ENCODE results near the gene ENTPD2.
A peak's percentile ranks its signal among the peaks of the same experiment; 100 is the strongest.

Gene ENTPD2

DNA sequence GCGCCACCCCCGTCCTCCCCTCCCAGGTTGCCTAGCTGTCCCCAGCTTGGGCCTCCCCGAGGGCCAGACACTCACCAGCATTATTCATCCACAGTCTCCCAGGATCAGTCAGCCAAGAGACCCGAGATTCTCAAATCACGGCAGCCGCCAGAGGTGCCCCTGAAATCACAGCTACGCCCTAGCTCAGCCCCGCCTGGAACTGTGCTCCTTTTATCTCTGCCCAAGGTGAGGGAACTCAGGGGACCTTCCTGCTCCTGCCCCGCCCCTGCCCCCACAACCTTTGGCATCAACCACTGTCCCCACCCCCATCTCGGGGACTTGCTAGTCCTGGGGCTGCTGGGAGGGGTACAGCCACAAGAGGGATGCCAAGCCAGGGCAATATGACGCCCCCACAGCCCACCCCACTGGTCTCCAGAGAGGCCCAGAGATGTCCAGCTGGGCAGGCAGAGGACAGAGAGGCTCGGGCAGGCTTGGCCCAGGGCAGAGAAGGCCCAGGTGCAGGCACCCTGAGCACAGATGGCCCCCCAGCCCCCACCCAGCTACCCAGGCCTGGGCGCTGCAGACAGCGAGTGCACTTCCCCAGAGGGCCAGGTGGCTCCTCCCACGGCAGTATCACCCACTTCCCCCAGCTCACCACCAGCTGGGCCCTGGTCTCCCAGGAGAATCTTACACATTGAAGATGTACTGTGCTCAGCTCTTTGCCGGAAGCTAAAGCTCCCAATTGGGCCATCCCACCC is 21.8 kb downstream of the ENTPD2 start, which contains the start of gene FUT7:
Gene FUT7, minus strand, starts transcription at position 185 of the 737 bp plus-strand sequence. Its CDS starts 97 bp downstream, at position 88.
- no peak within 1 kb of the TSS for H3K4me3 ChIP-seq (ENCODE audit: low read depth, low read length)

DNA sequence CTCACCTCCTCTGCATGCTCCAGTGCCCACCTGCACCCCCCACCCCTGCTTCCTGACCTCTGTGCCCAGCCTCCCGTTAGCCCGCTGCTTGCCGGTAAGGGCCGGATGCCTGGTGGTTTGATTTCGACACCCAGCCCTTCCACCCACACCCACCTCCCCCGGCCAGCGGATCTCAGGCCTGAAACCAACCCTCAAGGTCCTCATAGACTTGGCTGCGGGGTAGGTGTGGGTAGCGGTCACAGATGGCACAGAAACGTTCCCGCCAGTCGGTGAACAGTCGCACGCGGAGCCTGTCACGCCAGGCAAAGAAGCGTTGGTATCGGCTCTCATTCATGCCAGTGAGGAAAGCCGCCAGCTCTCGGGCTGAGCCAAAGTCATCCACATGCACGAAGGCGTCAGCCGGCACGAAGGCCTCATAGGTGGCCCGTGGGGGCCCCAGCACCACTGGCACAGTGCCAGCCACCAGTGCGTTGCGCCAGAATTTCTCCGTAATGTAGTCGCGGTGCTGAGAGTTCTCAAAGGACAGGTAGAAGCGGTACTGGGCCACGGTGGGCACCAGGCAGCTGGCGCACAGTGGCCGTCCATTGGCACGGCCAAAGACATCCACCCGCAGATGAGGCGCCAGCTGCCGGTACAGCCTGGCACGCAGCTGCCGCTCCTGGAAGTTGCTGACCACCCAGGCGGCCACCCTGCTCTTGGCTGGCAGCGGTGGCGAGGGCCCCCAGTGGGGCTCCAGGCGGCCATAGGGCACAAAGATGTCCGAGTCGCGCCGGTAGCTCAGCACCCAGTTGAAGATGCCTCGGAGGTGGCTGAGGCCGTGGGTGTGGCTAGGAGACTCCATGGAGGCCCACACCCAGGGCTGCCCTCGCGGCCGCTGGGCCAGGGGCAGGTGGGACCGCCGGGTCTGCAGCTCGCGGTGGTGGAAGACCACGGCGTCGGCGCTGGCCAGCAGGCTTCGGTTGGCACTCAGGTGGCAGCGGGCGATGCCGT is 23.0 kb downstream of the ENTPD2 start:
- H3K36me3 ChIP-seq (ENCODE audit: control insufficient read depth, insufficient read depth, low read length) = no peaks in the 10 kb centered on the region
- peaks cover 5% of the 10 kb centered on the region; the same call in 1 of the 2 replicates for H3K4me1 ChIP-seq (ENCODE audit: control insufficient read depth, insufficient read depth, low read length)
- peaks cover 31% of the 10 kb centered on the region for H3K27me3 ChIP-seq (ENCODE audit: control insufficient read depth, insufficient read depth, low read length)
- no peak overlapping the region for H3K27ac ChIP-seq (ENCODE audit: low read depth, low read length)
- H3K9ac ChIP-seq (ENCODE audit: low read length) = no peak overlapping the region
- no peaks in the 10 kb centered on the region for H3K9me3 ChIP-seq (ENCODE audit: control insufficient read depth, insufficient read depth, low read depth, low read length)
- no peak overlapping the region for H3K4me3 ChIP-seq (ENCODE audit: low read depth, low read length)

More for the DNA sequence above, 21.8 kb downstream of the ENTPD2 start, which contains the start of gene FUT7:
- Histone ChIP-seq H3K27me3 (ENCODE audit: control insufficient read depth, insufficient read depth, low read length) (peaks cover 24% of the 10 kb centered on the region), H3K36me3 (ENCODE audit: control insufficient read depth, insufficient read depth, low read length) (no peaks in the 10 kb centered on the region), H3K27ac (ENCODE audit: low read depth, low read length) (no peak within 1 kb of the TSS), H3K9ac (ENCODE audit: low read length) (no peak within 1 kb of the TSS), H3K4me1 (ENCODE audit: control insufficient read depth, insufficient read depth, low read length) (peaks cover 5% of the 10 kb centered on the region; the same call in 1 of the 2 replicates), H3K9me3 (ENCODE audit: control insufficient read depth, insufficient read depth, low read depth, low read length) (no peaks in the 10 kb centered on the region)

DNA sequence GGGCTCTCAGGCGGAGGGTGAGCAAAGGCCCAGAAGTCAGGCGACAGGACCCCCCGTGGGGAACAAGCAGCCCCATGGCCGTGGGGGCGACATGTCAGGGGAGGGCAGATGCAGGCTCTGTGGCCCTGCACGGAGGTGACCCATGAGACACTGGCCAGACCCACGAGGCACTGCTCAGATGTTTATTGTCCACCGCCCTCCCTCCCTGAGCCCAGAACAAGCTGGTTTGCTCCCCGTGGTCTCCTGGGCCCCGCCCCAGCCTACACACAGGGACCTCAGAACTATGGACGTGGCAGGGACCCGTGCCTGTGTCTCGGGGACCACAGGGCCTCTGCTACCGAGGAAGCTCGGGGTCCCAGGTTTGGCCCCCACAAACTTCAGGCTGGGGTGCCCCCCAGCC is 23.9 kb downstream of the ENTPD2 start:
- Histone ChIP-seq H3K4me1 (ENCODE audit: control insufficient read depth, insufficient read depth, low read length) (peaks cover 5% of the 10 kb centered on the region; the same call in 1 of the 2 replicates), H3K27ac (ENCODE audit: low read depth, low read length) (no peak overlapping the region), H3K9me3 (ENCODE audit: control insufficient read depth, insufficient read depth, low read depth, low read length) (no peaks in the 10 kb centered on the region), H3K9ac (ENCODE audit: low read length) (no peak overlapping the region), H3K27me3 (ENCODE audit: control insufficient read depth, insufficient read depth, low read length) (peaks cover 30% of the 10 kb centered on the region), H3K4me3 (ENCODE audit: low read depth, low read length) (no peak overlapping the region), H3K36me3 (ENCODE audit: control insufficient read depth, insufficient read depth, low read length) (no peaks in the 10 kb centered on the region)

DNA sequence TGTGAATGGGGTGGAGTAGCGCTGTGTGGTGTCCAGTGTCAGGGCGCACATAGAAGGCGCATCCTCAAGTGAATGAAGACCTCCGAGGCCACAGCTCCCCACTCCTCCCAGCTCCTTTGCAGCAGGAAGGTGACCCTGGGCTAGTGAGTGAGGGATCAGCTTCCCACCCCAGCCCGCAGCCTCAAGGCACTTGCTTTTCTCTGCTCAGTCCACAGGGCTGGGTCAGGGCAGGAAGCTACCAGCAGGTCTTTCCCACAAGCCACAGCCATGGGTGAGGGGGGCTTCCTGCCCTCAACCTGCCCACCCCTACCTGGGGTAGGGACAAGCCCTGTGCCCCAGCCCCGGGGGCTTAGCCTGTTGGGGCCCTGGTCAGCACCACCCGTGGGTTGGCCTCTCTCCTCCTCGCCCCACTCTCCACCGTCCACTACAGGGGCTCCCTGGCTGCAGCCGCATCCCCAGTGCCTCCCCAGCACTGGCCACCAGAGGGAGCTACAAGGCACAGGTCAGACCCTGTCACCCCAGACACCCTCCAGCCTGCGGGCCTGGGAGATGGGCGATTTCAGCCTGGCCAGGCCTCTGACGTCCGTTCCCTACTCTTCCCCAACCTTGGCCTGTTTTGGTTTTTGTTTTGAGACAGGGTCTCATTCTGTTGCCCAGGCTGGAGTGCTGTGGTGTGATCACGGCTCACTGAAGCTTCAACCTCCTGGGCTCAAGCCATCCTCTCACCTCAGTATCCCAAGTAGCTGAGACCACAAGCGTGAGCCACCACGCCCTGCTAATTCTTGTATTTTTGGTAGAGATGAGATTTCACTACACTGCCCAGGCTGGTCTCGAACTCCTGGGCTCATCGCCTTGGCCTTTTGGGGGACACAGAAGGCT is 24.6 kb downstream of the ENTPD2 start:
- Histone ChIP-seq H3K9ac (ENCODE audit: low read length) (no peak overlapping the region), H3K9me3 (ENCODE audit: control insufficient read depth, insufficient read depth, low read depth, low read length) (no peaks in the 10 kb centered on the region), H3K27me3 (ENCODE audit: control insufficient read depth, insufficient read depth, low read length) (peaks cover 24% of the 10 kb centered on the region), H3K27ac (ENCODE audit: low read depth, low read length) (no peak overlapping the region), H3K4me1 (ENCODE audit: control insufficient read depth, insufficient read depth, low read length) (peaks cover 5% of the 10 kb centered on the region; the same call in 1 of the 2 replicates), H3K4me3 (ENCODE audit: low read depth, low read length) (peak overlapping the region; percentile 69), H3K36me3 (ENCODE audit: control insufficient read depth, insufficient read depth, low read length) (no peaks in the 10 kb centered on the region)

DNA sequence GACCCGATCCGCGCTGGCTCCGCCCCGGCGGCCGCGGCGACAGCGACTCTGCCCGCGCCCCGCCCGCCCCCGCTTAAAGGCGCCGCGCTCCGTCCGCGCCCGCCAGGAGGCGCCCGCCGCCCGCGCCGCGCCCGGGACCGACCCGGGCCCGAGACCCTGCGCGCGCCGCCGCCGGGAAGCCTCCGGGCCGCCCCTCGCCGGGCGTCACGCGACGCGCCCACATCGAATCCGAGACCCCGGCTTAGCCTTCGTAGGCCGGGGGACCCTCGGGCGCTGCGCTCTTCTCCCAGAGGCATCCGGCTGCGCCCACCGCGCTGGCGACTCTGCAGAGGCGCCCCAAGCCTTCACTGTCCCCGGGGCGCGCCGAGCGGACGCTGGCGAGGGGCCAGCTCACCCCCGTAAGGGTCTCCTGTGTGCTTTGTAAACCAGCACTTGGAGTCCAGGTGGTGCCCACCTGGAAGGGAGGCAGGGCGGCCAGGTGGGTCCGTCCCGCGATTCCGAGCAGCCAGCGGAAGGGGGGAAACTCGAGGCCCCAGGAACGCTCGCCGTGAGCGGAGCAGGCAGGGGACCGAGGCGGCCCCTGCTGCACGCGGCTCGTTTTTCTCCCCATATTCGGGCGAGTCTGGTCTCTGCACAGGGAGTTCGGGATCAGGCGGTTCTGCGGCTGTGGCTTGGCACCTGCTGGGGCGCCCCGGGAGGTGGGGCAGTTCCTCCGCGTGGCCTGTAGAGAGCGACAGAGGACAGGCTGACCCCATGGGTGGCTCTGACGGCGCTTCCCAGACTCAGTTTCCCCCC is 25.4 kb downstream of the ENTPD2 start:
- no peaks in the 10 kb centered on the region for H3K36me3 ChIP-seq (ENCODE audit: control insufficient read depth, insufficient read depth, low read length)
- H3K27ac ChIP-seq (ENCODE audit: low read depth, low read length) = no peak overlapping the region
- peaks cover 5% of the 10 kb centered on the region; the same call in 1 of the 2 replicates for H3K4me1 ChIP-seq (ENCODE audit: control insufficient read depth, insufficient read depth, low read length)
- peak overlapping the region; percentile 69 for H3K4me3 ChIP-seq (ENCODE audit: low read depth, low read length)
- no peak overlapping the region for H3K9ac ChIP-seq (ENCODE audit: low read length)
- no peaks in the 10 kb centered on the region for H3K9me3 ChIP-seq (ENCODE audit: control insufficient read depth, insufficient read depth, low read depth, low read length)
- peaks cover 24% of the 10 kb centered on the region for H3K27me3 ChIP-seq (ENCODE audit: control insufficient read depth, insufficient read depth, low read length)

DNA sequence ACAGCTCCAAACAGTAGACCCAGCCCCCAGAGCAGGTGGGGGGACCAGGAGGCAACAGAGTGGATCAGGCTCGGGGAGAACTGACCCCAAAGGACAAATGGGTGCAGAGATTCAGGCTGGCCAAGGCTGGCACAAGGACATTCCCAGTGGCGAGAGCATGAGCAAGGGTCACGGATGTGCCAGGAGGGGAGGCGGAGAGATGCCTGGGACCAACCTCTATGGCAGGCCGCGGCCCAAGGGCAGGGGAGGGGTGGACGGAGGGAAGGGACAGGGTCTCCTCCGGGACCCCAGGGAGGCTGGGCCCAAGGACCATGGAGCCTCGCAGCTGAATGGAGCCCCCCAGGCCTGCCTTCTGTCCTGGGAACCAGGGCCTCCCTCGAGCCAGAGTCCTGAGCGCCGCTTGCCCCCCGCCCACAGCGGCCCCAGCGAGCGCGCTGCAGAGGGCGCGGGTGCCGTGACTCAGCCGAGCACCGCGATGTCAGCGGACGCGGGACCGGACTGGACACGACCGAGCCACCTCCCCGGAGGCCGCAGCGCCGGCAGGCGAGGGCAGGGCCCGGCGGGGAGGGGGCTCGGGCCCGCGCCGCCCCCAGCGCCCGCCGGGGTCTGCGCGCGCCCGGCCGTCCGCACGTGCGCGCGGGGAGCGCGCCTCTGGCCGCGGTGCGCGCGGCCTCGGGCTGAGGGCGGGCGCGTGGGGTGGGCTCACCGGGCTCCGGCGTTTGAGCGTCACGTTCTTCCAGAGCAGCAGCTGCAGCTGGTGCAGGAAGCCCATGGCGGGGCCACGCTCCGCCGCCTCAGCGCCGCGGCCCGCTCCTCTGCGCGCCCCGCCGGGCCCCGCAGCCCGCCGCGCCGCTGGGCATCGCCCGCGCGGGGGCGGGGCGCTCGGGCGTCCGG is 26.2 kb downstream of the ENTPD2 start, which contains the start of gene ABCA2:
Gene ABCA2, minus strand, starts transcription at position 869 of the 894 bp plus-strand sequence. Its CDS starts 97 bp downstream, at position 772.
- Histone ChIP-seq H3K27ac (ENCODE audit: low read depth, low read length) (no peak within 1 kb of the TSS), H3K27me3 (ENCODE audit: control insufficient read depth, insufficient read depth, low read length) (peaks cover 24% of the 10 kb centered on the region), H3K9ac (ENCODE audit: low read length) (no peak within 1 kb of the TSS), H3K4me1 (ENCODE audit: control insufficient read depth, insufficient read depth, low read length) (peaks cover 5% of the 10 kb centered on the region; the same call in 1 of the 2 replicates), H3K4me3 (ENCODE audit: low read depth, low read length) (peak within 1 kb of the TSS; percentile 69), H3K9me3 (ENCODE audit: control insufficient read depth, insufficient read depth, low read depth, low read length) (no peaks in the 10 kb centered on the region), H3K36me3 (ENCODE audit: control insufficient read depth, insufficient read depth, low read length) (no peaks in the 10 kb centered on the region)

DNA sequence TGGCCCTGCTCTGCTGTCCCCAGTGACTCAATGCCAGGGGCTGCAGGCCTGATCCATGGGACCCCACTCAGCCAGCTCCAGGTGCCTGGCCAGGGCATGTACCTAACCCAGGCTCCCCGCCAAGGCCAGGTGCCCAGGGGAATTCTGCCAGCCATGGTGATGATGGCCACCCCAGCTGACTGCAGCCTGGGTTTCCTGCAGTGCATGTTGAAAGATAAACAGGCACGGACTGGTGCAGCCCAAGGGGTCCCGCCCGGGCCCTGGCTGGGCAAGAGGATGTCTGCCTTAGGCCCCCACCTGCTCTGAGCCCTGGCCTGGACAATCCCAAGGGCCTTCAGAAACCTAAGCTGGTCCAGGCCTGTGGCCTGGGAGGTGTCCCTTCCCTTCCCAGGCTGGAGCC is 27.0 kb downstream of the ENTPD2 start:
- Histone ChIP-seq H3K4me3 (ENCODE audit: low read depth, low read length) (peak overlapping the region; percentile 44; the same call in 1 of the 2 replicates), H3K9me3 (ENCODE audit: control insufficient read depth, insufficient read depth, low read depth, low read length) (no peaks in the 10 kb centered on the region), H3K36me3 (ENCODE audit: control insufficient read depth, insufficient read depth, low read length) (no peaks in the 10 kb centered on the region), H3K27me3 (ENCODE audit: control insufficient read depth, insufficient read depth, low read length) (peaks cover 24% of the 10 kb centered on the region), H3K27ac (ENCODE audit: low read depth, low read length) (no peak overlapping the region), H3K4me1 (ENCODE audit: control insufficient read depth, insufficient read depth, low read length) (peaks cover 7% of the 10 kb centered on the region; the same call in 1 of the 2 replicates), H3K9ac (ENCODE audit: low read length) (no peak overlapping the region)

DNA sequence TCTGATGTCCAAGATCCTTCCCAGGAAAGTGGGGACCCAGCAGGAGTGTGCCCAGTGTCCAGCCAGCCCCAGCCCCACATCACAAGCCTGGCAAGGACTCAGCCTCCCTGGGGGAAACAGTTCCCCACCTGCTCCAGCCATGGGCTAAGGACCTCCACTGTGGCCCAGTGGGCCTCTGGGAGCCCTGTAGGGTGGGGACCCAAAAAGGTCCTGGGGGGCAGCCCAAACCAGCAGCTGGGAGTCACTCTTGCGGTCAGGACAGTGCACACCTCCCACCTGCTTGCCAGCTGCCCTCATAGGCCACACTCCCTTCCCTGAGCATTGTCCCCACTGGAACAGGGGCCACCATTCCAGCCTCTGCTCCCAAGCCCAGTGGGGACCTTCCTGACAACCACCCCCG is 27.5 kb downstream of the ENTPD2 start:
- H3K4me1 ChIP-seq (ENCODE audit: control insufficient read depth, insufficient read depth, low read length) = peaks cover 7% of the 10 kb centered on the region; the same call in 1 of the 2 replicates
- H3K9ac ChIP-seq (ENCODE audit: low read length) = no peak overlapping the region
- H3K4me3 ChIP-seq (ENCODE audit: low read depth, low read length) = no peak overlapping the region
- no peaks in the 10 kb centered on the region for H3K36me3 ChIP-seq (ENCODE audit: control insufficient read depth, insufficient read depth, low read length)
- no peaks in the 10 kb centered on the region for H3K9me3 ChIP-seq (ENCODE audit: control insufficient read depth, insufficient read depth, low read depth, low read length)
- no peak overlapping the region for H3K27ac ChIP-seq (ENCODE audit: low read depth, low read length)
- H3K27me3 ChIP-seq (ENCODE audit: control insufficient read depth, insufficient read depth, low read length) = peaks cover 24% of the 10 kb centered on the region

DNA sequence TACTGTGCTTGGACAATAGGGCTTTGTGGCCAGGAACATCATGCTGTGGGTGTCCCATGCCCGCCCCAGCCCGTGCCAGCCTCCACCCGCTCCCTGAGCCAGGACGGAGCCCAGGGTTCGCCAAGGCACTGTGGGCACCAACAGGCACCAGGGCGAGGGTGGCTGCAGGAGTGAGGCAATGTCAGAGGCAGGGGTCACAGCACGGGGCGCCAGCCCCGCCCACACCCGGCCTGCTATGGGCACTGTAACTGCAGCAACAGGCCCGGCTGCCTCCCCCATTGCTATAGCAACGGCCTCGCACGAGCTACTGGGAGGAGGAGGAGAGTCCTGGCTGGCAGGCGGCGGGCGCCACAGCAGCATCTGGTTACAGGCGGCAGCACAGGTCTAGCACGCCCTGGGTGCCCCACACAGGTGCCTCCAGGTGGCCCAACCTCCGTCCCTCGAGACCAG is 28.3 kb downstream of the ENTPD2 start:
- peaks cover 24% of the 10 kb centered on the region for H3K27me3 ChIP-seq (ENCODE audit: control insufficient read depth, insufficient read depth, low read length)
- H3K27ac ChIP-seq (ENCODE audit: low read depth, low read length) = no peak overlapping the region
- no peak overlapping the region for H3K9ac ChIP-seq (ENCODE audit: low read length)
- H3K9me3 ChIP-seq (ENCODE audit: control insufficient read depth, insufficient read depth, low read depth, low read length) = no peaks in the 10 kb centered on the region
- H3K4me3 ChIP-seq (ENCODE audit: low read depth, low read length) = no peak overlapping the region
- H3K4me1 ChIP-seq (ENCODE audit: control insufficient read depth, insufficient read depth, low read length) = peaks cover 7% of the 10 kb centered on the region; the same call in 1 of the 2 replicates
- H3K36me3 ChIP-seq (ENCODE audit: control insufficient read depth, insufficient read depth, low read length) = no peaks in the 10 kb centered on the region
